Parathyroid adenoma (tissue), 2 donors: ENCODE results near the gene POLE.
A peak's percentile ranks its signal among the peaks of the same experiment; 100 is the strongest.

Source experiments
- H2AFZ ChIP-seq: fragments of 300-600 bp; sonication (generic); one replicate; pipeline ENCODE4 v1.7.0; 2017; ENCODE audit warnings: antibody characterized with exemption, mild to moderate bottlenecking
- H3K27ac ChIP-seq: fragments of 300-600 bp; sonication (generic); one replicate; pipeline ENCODE4 v1.7.0; 2017
- H3K27me3 ChIP-seq: fragments of 300-600 bp; sonication (generic); one replicate; pipeline ENCODE4 v1.7.0; 2017; ENCODE audit warnings: low read length; ENCODE audit not compliant: control insufficient read depth, insufficient read depth
- H3K36me3 ChIP-seq: fragments of 300-600 bp; sonication (generic); one replicate; pipeline ENCODE4 v1.7.0; 2017; ENCODE audit warnings: low read length; ENCODE audit not compliant: control insufficient read depth, insufficient read depth
- H3K4me1 ChIP-seq: fragments of 300-600 bp; sonication (generic); one replicate; pipeline ENCODE4 v1.7.0; 2017; ENCODE audit warnings: control low read depth
- H3K4me2 ChIP-seq: fragments of 300-600 bp; sonication (generic); one replicate; pipeline ENCODE4 v1.7.0; 2017; ENCODE audit warnings: low read length
- H3K4me3 ChIP-seq: fragments of 300-600 bp; sonication (generic); one replicate; pipeline ENCODE4 v1.7.0; 2017; ENCODE audit warnings: low read depth, low read length
- H3K79me2 ChIP-seq: fragments of 300-600 bp; sonication (generic); one replicate; pipeline ENCODE4 v1.7.0; 2017; ENCODE audit warnings: control low read depth
- H3K9ac ChIP-seq: fragments of 300-600 bp; sonication (generic); one replicate; pipeline ENCODE4 v1.7.0; 2017; ENCODE audit warnings: mild to moderate bottlenecking
- H3K9me3 ChIP-seq: fragments of 300-600 bp; sonication (generic); one replicate; pipeline ENCODE4 v1.7.0; 2017; ENCODE audit warnings: low read length; ENCODE audit not compliant: control insufficient read depth
- CTCF ChIP-seq: fragments of 300-600 bp; sonication (generic); IDR thresholded peaks from one replicate; pipeline ENCODE4 v1.7.0; 2017; ENCODE audit warnings: antibody characterized with exemption, mild to moderate bottlenecking
- donor health status: primary hyperparathyroidism.

POLE gene

DNA sequence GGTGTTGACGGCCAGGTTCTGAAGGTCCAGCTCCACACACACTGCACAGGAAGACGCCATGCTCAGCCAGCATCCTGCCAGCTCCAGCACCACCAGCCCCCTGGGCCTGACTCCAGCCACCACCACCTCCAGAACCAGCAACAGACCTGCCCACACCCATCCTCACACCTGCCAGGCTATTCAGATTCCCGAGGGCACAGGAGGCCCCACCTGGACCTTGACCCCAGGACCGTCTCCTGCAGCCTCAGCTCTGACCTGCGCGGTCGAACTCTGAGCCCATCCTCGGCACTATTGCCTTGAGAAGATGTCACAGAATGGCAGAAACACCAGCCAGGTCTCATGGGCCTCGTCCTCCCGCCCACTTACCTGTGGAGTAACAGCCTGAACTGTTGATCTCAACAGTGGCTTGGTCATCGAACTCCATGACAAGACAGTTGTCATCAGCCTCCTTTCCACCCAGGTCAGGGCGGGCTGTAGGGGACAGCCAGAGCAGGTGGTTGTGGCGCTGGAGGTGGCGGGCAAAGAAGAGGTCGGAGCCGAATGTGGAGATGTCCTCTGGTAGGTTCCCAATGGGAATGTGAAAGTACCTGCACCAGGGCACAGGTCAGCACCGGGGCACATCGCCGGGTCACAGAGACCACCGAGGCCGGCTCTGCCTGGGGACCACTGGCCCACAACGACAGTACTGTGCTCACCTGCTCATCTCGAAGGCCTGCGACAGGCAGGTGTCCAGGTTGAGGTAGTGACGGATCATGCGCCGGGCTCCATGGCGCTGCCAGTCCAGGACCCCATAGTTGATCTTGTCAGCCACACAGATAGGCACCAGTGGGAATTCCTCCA is 45.1 kb downstream of the POLE start:
- Histone ChIP-seq H3K79me2 (no peaks in the 10 kb centered on the region), H3K4me1 (no peaks in the 10 kb centered on the region), H3K4me3 (no peak overlapping the region), H2AFZ (no peak overlapping the region), H3K9me3 (no peaks in the 10 kb centered on the region), H3K27me3 (no peaks in the 10 kb centered on the region), H3K36me3 (no peaks in the 10 kb centered on the region), H3K9ac (no peak overlapping the region), H3K27ac (no peak overlapping the region), H3K4me2 (no peak overlapping the region)
- TF ChIP-seq CTCF: no peak

DNA sequence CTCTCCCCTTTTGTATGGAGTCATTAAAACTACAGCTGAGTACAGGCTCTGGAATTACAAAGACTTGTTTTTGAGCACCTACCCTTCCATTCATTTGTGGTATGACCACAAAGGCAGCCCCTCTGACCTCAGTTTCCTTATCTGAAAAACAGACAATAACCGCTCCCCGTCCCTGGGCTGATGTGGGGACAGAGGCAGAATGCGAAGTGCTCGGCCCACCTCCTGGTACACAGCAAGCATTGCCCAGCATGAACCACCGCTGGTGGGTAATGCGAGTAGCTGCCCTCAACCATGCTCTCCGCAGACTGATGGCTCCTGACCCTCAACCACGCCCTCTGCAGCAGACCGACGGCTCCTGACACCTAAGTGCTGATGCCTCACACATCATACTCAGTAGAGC is 46.2 kb downstream of the POLE start:
- Histone ChIP-seq H3K79me2 (no peaks in the 10 kb centered on the region), H3K27ac (no peak overlapping the region), H3K4me2 (no peak overlapping the region), H2AFZ (no peak overlapping the region), H3K9ac (no peak overlapping the region), H3K36me3 (no peaks in the 10 kb centered on the region), H3K27me3 (no peaks in the 10 kb centered on the region), H3K4me1 (no peaks in the 10 kb centered on the region), H3K9me3 (no peaks in the 10 kb centered on the region), H3K4me3 (no peak overlapping the region)
- TF ChIP-seq CTCF: no peak

DNA sequence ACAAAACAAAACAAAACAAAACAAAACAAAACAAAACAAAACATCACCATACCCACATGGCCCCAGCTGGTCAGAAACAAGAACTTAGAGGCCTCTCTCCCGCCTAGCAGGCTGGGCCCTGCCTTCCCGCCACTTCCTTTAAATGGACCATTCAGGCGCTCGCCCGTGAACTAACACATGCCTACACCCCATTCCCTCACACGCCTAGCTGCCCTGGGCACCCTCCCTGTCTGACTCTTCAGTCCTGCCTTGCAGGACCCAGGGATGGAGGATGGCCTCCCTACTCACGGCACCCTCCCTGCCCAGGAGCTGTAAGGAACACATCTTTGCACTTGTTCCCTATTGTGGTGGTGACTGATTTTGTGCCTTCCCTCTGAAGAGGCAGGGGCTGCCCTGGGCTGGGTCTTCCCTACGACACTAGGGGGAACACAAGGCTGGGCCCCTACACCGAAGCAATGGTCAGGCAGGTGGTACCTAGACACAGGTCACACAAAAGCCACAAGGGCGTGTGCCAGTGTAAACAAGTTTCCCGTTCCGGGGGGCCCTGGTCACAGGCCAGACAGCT is 47.1 kb downstream of the POLE start:
- no peaks in the 10 kb centered on the region for H3K79me2 ChIP-seq
- no peaks in the 10 kb centered on the region for H3K36me3 ChIP-seq
- no peak for TF ChIP-seq CTCF
- H3K4me3 ChIP-seq: no peak overlapping the region
- no peaks in the 10 kb centered on the region for H3K4me1 ChIP-seq
- no peaks in the 10 kb centered on the region for H3K27me3 ChIP-seq
- H3K9me3 ChIP-seq: no peaks in the 10 kb centered on the region
- H2AFZ ChIP-seq: no peak overlapping the region
- no peak overlapping the region for H3K4me2 ChIP-seq
- H3K9ac ChIP-seq: no peak overlapping the region
- H3K27ac ChIP-seq: no peak overlapping the region

DNA sequence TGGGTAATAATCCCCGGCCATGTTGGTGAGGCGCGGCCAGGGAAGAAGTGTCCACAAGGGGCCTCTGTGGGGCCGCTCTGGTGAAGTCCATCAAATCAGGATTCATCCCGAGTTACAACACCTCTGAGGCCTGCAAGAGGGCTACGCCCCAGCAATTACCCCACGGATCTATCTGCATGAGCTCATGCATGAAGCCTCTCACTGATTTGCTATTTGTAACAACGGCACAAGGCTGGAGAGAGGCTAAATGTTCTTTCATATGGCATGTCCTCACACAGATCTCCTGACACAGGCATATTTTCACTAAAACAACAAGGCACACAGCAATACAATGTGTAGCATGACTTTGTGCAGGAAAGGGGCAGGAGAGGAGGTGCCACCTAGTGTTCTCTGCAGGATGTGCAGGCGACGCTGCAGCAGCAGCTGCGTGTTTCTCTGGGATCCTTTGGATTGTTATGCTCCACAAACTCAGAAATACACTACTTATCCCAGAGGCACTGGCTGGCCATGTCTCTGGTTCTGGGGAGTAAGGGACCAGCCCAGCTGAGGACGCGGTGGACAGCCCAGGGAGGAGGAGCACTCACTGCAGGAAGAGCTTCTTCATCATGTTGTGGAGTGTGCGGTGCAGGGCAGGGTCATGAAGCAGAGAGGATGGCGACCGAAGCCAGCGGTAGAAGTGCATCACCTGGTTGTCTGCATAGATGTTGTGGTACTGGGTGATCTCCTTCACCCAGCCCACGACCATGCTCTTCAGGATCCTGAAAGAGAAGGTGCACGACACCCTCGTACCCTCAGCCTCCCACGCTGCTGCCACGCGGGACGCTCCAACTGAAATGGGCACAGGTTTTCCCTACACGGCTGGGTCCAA is 48.4 kb downstream of the POLE start:
- TF ChIP-seq CTCF: peak; percentile 68
- H3K4me1 ChIP-seq: no peaks in the 10 kb centered on the region
- no peaks in the 10 kb centered on the region for H3K9me3 ChIP-seq
- H3K79me2 ChIP-seq: no peaks in the 10 kb centered on the region
- no peaks in the 10 kb centered on the region for H3K27me3 ChIP-seq
- H2AFZ ChIP-seq: no peak overlapping the region
- no peaks in the 10 kb centered on the region for H3K36me3 ChIP-seq
- H3K27ac ChIP-seq: no peak overlapping the region
- H3K4me3 ChIP-seq: no peak overlapping the region
- no peak overlapping the region for H3K4me2 ChIP-seq
- H3K9ac ChIP-seq: no peak overlapping the region
